Posterior vena cava (tissue), 2 donors: ENCODE measurements around the gene FAT3. TPM values are rescaled to one million over a fixed set of nuclear protein-coding genes. Genes with fewer than 3 reads are reported as not detected.

Experiments
- DNase-seq: peaks from one replicate; pipeline ENCODE4 v3.0.0-alpha.2; 2020; ENCODE audit warnings: low spot score
- intact Hi-C, 2 donors: fragments of 100-400 bp; cut with DNase I; formaldehyde crosslinking; loops; one replicate each; pipeline versions ENCODE4 v1.14.1 to v1.14.2; 2022 to 2023
- total RNA-seq, 2 donors: library from RNA; stranded (reverse); fragmentation: NEBNext Ultra II Directional; extraction: Animal tissue kit (Norgen Biotek cat#: 25700); gene quantifications; one replicate each; pipeline ENCODE4 v1.2.1, GENCODE V29; 2021
- donor health status: DM: yes; HTN: yes; CAD: no.
- donor health status: DM: yes; HTN: yes; CAD: no.

FAT3 gene
- total RNA-seq, 2 donors from 2014 or later: 38.6 to 40.5 TPM

DNA sequence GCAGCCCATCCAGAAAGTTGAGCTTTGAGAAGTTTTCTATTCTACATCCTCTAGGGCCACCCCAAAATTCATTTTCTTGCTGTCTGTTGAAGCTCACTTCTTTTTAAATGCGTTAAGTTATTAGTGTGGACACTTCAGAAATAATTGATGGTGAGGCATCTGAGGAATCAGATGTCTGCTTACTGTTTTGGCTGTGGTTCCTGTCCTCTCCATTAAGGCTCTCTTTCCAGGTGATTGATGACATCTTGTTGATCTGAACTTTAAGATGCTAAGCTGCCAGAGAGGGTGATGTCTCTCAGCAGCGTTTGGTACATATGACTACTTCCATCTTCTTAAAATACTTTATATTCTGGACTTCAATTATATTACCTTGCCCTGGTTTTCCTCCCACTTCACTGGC is 45.2 kb downstream of the FAT3 start:
- no peak for DNase-seq
- intact Hi-C loops: no loop called here

DNA sequence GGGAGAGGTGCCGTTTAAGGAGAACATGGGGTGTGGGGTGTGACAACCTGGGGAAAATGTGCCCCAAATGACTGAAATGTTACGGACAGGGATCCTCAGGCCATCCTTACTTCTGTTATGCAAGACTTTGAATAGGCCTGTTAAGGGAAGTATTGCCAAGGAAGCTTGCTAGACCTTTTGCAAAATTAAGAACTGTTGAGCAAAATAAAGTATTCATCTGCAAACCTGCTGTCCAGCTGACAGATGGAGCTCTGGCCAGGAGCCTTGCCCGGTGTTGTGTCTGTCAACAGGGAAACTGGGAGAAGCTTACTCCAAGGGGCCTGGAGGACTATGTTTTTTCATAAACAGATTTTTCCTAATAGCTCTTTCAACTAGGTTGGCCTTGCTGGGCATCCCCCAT is 48.0 kb downstream of the FAT3 start:
- intact Hi-C loops: no loop called here
- DNase-seq: no peak
